Osteoblast (primary cell): Measurements from ENCODE around the gene ETNK2. TPM values are rescaled to one million over a fixed set of nuclear protein-coding genes. Genes with fewer than 3 reads are reported as not detected.

Source experiments
- DNase-seq: peaks from one replicate; pipeline ENCODE4 v3.0.0; 2011; ENCODE audit warnings: low spot score, mixed read lengths; ENCODE audit not compliant: insufficient read length; ENCODE audit errors: missing footprints
- H2AFZ ChIP-seq: 2 replicates; pipeline ENCODE4 v1.6.0; 2011; ENCODE audit warnings: mild to moderate bottlenecking, low read length
- H3K27ac ChIP-seq: 2 replicates; pipeline ENCODE4 v1.5.1; 2011; ENCODE audit warnings: mild to moderate bottlenecking, low read depth, low read length, moderate library complexity
- H3K27me3 ChIP-seq: 2 replicates; pipeline ENCODE4 v1.6.0; 2012; ENCODE audit warnings: mild to moderate bottlenecking, control low read depth, inconsistent platforms, low read length, moderate library complexity; ENCODE audit not compliant: insufficient read depth
- H3K36me3 ChIP-seq: 2 replicates; pipeline ENCODE4 v1.5.1; 2011; ENCODE audit warnings: mild to moderate bottlenecking, low read length, control low read depth, moderate library complexity; ENCODE audit not compliant: insufficient read depth
- H3K4me1 ChIP-seq: 2 replicates; pipeline ENCODE4 v1.5.1; 2011; ENCODE audit warnings: mild to moderate bottlenecking, low read length, control low read depth, moderate library complexity; ENCODE audit not compliant: insufficient read depth
- H3K4me2 ChIP-seq: 2 replicates; pipeline ENCODE4 v1.6.0; 2011; ENCODE audit warnings: mild to moderate bottlenecking, low read length; ENCODE audit not compliant: insufficient read depth
- H3K4me3 ChIP-seq: fragments of 200-600 bp; sonication (generic); 3 replicates; pipeline ENCODE4 v1.5.1; 2012; ENCODE audit warnings: mild to moderate bottlenecking, low read length, inconsistent platforms; ENCODE audit not compliant: insufficient read depth
- H3K79me2 ChIP-seq: 2 replicates; pipeline ENCODE4 v1.6.0; 2012; ENCODE audit warnings: mild to moderate bottlenecking, low read length, control low read depth, inconsistent platforms; ENCODE audit not compliant: insufficient read depth
- H3K9me3 ChIP-seq: 2 replicates; pipeline ENCODE4 v1.5.1; 2011; ENCODE audit warnings: low read depth, low read length, control low read depth
- H4K20me1 ChIP-seq: 2 replicates; pipeline ENCODE4 v1.6.0; 2012; ENCODE audit warnings: mild to moderate bottlenecking, low read length, control low read depth; ENCODE audit not compliant: insufficient read depth
- total RNA-seq: library from RNA; depleted of rRNA; stranded (reverse); fragments of >200 nt; gene quantifications from 2 replicates; pipeline ENCODE4 v1.2.3, GENCODE V29; 2012
- TF ChIP-seq, protein P1 (sequence below): IDR thresholded peaks from 2 replicates; pipeline ENCODE4 v1.5.1; 2011; ENCODE audit warnings: mild to moderate bottlenecking, low read depth, low read length, moderate library complexity; ENCODE audit errors: extremely low read depth

The ETNK2 gene
- total RNA-seq, 1 donor = 0.72 TPM

DNA sequence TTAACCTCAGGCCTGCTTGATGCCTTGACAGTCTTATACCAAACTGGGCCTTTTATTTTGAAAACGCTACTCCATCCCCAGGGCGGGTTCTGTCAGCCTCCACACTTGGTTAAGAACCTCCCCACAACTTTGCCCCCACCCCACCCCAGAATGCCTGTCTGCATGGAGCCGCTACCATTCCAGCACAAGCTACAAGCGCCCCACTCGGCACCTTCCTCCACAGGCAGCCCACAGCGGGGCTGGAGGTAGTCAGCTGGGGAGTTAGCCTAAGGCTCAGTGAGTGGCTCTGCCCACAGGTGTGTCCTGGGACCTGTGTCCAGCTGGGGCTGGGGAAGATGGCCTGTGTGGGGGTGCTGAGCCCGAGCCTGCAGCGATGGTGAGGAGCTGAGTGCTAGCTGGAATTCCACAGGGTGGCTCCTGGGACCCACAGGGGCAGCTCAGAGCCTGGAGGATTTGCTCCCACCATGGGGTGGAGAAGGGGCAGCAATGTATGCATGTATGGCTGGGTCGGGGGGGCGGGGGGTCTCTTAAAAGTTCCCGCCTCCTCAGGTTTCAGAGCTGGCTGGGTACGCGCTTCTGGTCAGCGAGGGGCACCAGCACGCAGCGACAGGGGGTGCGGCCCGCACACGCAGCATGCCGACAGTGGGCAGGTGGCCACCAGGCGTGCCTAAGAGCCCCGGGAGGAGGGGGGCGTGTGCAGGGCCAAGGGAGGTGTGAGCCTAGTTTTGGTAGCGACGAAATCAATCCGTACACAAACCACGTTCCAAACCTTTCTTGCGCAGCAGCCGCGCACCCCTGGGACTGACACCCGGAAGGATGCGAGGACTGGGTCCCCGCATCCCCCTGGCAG, 917 bp downstream of the ETNK2 start:
- no peaks in the 10 kb centered on the region for H3K36me3 ChIP-seq
- DNase-seq = peak; percentile 87
- H3K4me1 ChIP-seq = no peaks in the 10 kb centered on the region
- TF ChIP-seq, protein P1, sequence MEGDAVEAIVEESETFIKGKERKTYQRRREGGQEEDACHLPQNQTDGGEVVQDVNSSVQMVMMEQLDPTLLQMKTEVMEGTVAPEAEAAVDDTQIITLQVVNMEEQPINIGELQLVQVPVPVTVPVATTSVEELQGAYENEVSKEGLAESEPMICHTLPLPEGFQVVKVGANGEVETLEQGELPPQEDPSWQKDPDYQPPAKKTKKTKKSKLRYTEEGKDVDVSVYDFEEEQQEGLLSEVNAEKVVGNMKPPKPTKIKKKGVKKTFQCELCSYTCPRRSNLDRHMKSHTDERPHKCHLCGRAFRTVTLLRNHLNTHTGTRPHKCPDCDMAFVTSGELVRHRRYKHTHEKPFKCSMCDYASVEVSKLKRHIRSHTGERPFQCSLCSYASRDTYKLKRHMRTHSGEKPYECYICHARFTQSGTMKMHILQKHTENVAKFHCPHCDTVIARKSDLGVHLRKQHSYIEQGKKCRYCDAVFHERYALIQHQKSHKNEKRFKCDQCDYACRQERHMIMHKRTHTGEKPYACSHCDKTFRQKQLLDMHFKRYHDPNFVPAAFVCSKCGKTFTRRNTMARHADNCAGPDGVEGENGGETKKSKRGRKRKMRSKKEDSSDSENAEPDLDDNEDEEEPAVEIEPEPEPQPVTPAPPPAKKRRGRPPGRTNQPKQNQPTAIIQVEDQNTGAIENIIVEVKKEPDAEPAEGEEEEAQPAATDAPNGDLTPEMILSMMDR = no peak
- no peak overlapping the region for H3K27ac ChIP-seq
- H3K9me3 ChIP-seq = no peaks in the 10 kb centered on the region
- no peaks in the 10 kb centered on the region for H4K20me1 ChIP-seq
- peaks cover 36% of the 10 kb centered on the region for H3K27me3 ChIP-seq
- H3K4me3 ChIP-seq = peak overlapping the region; percentile 66
- peak overlapping the region; percentile 74 for H3K4me2 ChIP-seq
- no peak overlapping the region for H2AFZ ChIP-seq
- no peaks in the 10 kb centered on the region for H3K79me2 ChIP-seq

DNA sequence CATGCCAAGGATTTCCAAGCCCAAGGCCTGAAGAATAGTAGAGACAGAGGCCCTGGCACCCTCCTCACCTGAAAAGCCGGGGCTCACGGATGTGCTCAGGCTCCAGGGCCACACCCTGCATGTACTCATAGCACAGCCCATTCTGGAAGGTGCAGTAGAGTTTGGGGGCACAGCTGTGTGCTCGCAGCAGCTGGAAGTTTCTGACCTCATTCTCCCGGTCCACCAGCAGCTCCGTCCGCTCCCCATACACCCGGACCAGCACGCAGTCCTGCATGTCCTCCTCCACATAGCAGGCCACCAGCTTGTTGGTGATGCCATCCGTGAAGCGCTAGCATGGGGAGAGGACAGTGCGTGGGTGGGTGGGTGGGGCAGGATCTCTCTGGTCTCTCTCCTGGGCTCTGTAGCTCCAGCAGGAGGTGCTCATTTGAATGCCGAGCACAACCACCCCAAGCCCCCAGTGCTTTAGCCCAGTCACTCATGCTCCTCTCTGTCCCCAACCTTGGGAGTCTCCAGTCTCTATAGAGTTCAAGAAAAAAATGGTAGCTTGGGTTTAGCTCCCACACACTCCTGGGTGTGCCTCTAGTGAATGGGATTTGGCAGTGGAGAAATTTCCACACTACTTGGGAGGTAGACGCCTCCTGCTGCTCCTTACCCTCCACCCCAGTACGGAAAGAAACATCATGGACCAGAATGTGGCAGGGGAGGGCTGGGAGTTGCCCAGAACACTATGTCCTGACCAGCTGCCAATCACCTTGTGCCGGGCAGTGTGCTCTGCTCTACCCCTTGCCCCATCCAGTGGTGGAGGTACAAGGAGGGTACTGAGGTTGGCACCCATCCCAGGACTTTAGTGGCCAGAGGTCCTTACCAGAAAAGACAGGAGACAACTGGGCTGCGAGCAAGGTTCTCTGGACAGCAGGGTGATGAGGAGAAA, 1.9 kb downstream of the ETNK2 start:
- Histone ChIP-seq H3K9me3 (no peaks in the 10 kb centered on the region), H3K27ac (no peak overlapping the region), H2AFZ (no peak overlapping the region), H3K4me2 (no peak overlapping the region), H3K4me3 (no peak overlapping the region), H3K27me3 (peaks cover 40% of the 10 kb centered on the region), H3K79me2 (no peaks in the 10 kb centered on the region), H4K20me1 (no peaks in the 10 kb centered on the region), H3K36me3 (no peaks in the 10 kb centered on the region), H3K4me1 (no peaks in the 10 kb centered on the region)
- DNase-seq = peak; percentile 81
- TF ChIP-seq, protein P1 = no peak

DNA sequence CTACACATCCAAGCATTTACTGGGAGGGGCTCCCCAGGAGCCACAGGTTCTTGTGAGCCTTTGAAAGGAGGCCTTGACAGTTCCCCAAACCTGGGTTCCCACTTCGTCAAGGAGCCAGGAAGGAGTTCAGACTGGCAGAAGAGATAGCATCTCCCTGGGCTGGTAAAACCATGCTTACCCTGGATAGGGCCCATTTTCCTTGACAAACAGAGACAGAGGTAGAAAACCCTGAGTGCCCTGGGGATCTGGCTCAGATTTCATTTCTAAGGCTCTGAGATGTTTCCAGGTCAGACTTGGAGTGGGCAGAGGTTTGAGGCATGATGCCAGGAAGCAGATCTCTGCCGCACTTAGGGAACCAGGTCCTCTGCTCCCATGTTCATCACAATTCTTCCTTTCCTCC, 2.7 kb downstream of the ETNK2 start:
- DNase-seq = peak; percentile 62
- H2AFZ ChIP-seq = no peak overlapping the region
- no peaks in the 10 kb centered on the region for H3K36me3 ChIP-seq
- no peaks in the 10 kb centered on the region for H3K79me2 ChIP-seq
- TF ChIP-seq, protein P1 = no peak
- H3K9me3 ChIP-seq = no peaks in the 10 kb centered on the region
- no peak overlapping the region for H3K4me2 ChIP-seq
- H3K4me3 ChIP-seq = no peak overlapping the region
- H3K27ac ChIP-seq = no peak overlapping the region
- no peaks in the 10 kb centered on the region for H3K4me1 ChIP-seq
- H3K27me3 ChIP-seq = peaks cover 35% of the 10 kb centered on the region
- H4K20me1 ChIP-seq = no peaks in the 10 kb centered on the region
